ENCODE data around the gene CHD5. TPM values are rescaled to one million over a fixed set of nuclear protein-coding genes. Genes with fewer than 3 reads are reported as not detected.

CHD5 gene
- total RNA-seq, 2 donors from 2014 or later, result 0.12 to 0.39 TPM

DNA sequence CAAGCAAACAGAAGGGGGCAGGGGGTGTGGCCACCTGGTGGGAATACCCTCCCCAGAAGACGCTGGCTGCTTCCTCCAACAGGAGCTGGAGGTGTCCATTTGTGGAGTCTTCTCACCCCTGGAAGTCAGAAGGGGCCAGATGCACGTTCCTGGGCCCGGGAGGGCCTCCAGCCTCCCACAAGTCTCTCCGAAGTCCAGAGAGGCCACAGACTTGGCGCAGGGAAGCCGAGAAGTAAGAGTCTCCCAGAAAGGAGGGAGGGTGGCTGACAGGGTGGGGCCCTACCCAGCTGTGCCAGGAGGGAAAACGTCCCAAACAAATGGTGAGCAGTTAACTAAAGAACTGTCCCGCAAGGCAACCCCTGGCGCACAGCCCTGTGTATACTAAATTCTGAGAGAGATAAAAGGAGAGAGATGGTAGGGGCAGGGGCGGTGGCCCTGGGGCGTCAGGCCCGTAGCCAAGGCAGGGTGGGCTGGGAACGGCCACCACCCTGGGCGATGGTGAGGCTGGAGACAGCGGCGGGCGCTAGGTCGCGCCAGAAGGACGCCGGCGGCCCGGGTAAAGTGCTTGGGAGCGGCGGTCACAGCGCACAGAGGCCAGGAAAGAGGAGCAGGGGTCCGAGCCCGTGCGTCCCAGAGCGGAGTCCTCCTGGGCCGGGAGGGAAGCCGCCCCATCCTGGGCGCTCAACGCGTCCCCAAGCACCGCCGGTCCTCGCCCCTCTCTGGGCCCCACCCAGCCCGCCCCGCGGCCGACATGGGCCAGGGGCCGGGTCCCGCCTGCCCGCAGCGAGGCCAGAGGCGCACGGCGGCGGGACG, 1.2 kb downstream of the CHD5 start:
- no peak for DNase-seq
- intact Hi-C loops (cut with DNase I), result loop anchor here in 1 of 2 donors (10.0 kb wide), 1 partner anchor 124 kb away; no protein-coding TSS in a partner anchor
- ATAC-seq, result no peak

DNA sequence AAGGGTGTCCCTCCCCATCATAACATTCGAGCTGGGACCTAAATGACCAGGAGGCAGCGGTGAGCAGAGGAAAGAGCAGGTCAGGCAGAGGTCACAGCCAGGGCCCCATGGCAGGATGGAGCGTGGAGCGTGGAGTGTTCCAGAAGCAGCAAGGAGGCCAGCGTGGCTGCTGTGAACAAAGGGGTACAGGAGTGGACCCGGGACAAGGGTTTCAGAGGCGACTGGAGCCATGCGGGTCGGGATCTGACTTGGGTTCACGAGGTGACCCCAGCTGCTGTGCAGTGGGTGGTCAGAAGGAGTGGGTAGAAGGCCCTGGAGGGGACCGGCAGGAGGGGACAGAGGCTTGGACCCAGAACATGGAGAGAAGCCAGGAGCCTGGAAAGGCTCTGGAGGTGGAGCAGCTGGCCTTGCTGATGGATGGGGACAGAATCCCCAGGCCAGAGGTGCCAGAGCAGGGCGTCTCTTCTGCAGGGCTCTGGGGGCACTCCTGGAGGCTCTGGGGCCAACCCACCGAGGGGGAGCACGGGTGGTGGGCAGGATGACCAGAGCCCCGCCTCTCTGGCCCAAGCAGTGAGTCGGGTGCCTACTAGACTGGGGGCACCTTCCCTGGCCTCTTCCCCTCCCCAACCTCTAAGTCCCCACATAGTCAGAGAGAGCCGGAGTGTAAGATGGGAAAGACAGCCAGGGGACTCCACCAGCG, 2.3 kb downstream of the CHD5 start:
- DNase-seq (no peak), ATAC-seq (no peak)
- intact Hi-C loops (cut with DNase I), result loop anchor here in 1 of 2 donors (10.0 kb wide), 1 partner anchor 123 kb away; no protein-coding TSS in a partner anchor

DNA sequence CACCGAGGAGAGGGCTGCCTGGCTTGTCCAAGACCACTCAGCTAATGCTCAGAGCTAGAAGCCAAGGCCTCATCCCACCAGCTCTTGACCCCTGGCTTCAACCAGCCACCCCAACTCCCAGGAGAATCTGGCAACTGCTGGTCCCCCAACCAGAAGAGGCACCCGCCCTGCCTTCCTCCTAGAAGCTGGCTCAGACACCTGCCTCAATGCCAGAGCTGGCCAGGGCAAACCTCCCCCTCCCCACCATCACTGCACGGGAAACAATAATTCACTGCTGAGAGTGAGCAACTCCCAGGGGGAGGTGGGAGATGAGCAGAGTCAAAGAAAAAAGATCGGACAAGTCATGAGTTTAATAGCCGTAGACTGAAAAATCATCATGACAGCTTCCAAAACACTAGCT, 3.3 kb downstream of the CHD5 start:
- DNase-seq, result no peak
- intact Hi-C loops (cut with DNase I), result loop anchor here in 1 of 2 donors (10.0 kb wide), 1 partner anchor 122 kb away; no protein-coding TSS in a partner anchor
- ATAC-seq, result no peak

DNA sequence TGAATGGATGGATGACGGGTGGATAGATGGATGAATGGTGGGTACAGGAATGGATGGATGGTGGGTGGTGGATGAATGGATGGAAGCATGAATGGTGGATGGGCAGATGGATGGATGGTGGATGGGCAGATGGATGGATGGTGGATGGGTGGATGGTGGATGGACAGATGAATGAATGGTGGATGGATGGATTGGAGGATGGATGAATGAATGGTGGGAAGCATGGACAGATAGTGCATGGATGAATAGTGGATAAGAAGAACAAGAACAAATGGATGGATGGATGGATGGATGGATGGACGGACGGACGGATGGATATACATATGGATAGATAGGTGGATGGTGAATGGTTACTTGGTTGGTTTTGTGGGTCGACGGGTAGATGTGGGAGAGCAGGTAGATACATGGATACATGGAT, 4.7 kb downstream of the CHD5 start:
- intact Hi-C loops (cut with DNase I), result loop anchor here in 1 of 2 donors (10.0 kb wide), 1 partner anchor 121 kb away; no protein-coding TSS in a partner anchor
- no peak for DNase-seq
- ATAC-seq, result no peak

DNA sequence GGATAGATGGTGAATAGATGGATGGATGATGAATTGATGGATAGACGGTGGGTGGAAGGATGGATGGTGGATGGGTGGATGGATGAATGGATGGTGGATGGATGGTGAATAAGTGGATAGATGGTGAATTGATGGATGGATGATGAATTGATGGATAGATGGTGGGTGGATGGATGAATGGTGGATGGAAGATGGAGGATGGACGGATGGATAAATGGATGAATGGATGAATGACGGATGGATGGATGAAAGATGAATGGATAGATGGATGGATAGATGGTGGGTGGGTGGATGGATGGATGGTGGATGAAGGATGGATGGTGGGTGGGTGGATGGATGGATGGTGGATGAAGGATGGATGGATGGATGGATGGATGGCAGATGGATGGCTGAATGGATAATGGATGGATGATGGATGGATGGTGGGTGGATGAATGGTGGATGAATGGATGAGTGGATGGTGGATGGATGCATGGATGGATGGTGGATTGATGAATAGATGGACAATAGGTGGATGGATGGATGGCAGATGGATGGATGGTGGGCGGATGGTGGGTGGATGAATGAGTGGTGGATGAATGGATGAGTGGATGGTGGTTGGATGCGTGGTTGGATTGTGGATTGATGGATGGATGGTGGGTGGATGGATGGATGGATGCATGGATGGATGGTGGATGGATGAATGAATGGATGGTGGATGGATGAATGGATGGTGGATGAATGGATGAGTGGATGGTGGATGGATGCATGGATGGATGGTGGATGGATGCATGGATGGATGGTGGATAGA, 5.3 kb downstream of the CHD5 start:
- DNase-seq (no peak), ATAC-seq (no peak)
- intact Hi-C loops (cut with DNase I), result loop anchor here in 1 of 2 donors (10.0 kb wide), 1 partner anchor 120 kb away; no protein-coding TSS in a partner anchor

DNA sequence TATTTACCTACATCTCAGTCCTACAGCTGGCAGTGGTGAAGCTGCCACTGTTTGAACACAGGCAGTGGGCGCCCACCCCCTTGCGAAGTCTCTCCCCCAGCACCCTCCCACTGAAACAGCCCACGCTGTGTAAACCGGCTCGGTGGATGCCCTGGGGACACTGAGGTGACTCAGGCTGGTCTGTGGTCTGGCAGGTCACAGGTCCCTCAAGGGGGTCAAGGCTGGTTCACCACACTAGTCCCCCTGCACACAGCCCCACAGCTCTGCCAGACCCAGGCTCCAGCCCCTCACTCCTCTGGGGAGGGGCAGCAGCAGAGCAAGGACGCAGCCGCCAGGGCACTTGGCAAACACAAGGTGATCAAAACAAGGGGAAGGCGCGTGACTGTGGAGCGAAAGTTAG, 7.6 kb downstream of the CHD5 start:
- DNase-seq, result no peak
- intact Hi-C loops (cut with DNase I), result loop anchor here in 1 of 2 donors (10.0 kb wide), 1 partner anchor 118 kb away; no protein-coding TSS in a partner anchor
- ATAC-seq, result no peak

DNA sequence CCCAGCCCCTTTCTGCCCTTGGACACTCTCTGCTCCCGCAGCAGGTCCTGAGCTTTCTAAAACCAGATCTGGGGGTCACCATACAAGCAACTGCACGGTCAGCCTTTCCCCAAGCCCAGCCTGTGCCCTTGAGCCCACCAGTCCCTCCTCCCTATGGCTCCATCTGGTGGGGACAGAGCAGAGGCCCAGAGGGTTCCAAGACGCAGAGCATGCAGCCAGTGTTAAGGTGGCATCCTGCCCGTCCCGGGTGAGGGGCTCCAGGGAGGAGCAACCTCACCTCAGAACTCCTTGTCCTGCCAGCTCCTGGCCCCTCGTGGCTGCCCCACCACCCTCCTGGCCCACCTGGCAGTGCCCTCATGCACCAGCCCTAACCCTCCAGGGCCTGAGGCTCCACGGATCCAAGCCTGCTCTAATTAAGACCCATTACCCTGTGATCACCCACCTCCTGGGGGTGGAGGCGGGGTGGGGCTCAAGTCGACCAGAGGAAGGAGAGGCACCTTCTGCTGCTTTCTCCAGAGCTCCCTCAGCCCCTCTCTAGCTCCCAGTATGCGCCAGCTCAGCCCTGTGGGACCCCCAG, 8.5 kb downstream of the CHD5 start:
- ATAC-seq (peak in 1 of 2 donors; percentile 7), DNase-seq (no peak)
- intact Hi-C loops (cut with DNase I), result loop anchor here in 1 of 2 donors (10.0 kb wide), 1 partner anchor 117 kb away; no protein-coding TSS in a partner anchor

DNA sequence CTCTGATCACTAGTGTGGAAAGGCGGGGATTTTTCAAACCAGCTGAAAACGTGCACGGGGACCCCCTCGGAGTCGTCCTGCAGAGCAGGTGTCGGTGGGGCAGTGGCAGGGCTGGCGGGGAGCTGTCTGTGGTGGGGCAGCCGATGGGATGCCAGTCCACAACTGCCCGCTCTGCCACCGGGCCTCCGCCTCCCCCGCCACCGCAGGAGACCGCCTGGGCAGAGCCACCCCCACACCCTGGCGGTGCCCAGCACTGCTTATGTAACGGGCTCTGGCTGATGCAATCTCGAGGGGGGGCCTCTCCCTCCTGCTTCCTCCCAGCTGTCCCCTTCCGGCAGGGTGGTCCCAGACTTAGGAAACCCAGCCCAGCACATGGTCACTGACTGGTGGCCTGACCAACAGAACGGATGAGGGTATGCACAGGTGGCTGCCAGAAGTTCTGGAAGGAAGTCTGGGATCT, 9.3 kb downstream of the CHD5 start:
- ATAC-seq (peak in 1 of 2 donors; percentile 32), DNase-seq (no peak)
- intact Hi-C loops (cut with DNase I), result loop anchor here in 1 of 2 donors (10.0 kb wide), 1 partner anchor 116 kb away; no protein-coding TSS in a partner anchor

DNA sequence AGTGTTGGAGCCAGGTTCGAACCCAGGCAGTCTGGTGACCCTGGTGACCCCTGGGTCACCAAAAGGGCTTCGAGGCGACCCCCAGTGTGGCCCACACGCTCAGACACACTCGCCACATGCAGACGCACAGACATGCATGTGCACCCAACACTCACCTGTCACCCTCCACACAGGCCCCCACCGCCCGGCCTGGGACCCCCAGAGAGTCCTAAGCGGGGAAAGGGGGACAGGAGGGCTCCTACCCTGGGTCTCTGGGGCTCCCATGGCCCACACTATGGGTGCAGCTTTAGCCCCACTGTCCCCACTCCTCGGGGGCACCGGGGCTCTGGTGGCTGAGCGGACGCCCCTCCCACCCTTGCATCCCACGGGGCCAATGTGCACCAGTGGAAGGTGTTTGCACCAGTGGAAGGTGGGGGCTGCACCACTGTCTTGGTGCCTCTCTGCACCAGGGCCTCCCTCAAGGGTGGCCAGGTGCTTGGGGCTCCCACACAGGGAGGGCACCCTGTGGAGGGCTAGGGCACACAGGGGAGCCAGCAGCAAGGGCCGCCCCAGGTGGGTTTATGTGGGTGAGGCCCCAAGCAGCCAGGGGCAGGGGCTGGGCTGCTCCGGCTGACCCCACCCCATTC, 9.9 kb downstream of the CHD5 start:
- intact Hi-C loops (cut with DNase I), result loop anchor here in 1 of 2 donors (10.0 kb wide), 1 partner anchor 115 kb away; no protein-coding TSS in a partner anchor
- DNase-seq (no peak), ATAC-seq (no peak)

DNA sequence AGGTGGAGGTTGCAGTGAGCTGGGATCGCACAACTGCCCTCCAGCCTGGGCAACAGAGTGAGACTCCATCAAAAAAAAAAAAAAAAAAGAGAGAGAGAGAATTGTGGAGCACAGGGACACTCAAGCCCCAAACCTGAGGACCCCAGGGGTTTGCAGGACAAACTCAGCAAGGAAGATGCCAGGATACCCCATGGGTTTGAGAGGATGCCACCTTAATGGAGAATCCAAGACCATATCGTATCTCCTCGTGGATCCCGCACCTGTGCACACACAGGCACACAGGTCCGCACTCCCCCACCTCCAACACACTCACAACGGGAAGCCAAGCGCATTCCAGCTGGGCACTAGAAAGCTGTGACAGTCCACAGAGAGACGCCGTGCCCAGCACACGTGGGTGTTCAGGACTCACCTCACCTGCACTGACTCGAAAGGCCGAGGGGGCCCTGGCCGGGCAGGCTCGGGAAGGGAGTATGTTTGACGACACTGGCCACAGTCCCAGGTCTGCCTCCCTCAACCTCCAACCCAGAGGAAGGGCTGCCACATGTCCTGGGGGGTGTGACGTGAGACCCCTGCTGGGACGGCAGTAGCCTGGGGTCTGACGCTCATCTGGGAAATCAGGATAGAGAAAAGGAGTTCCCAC, 11.1 kb downstream of the CHD5 start:
- DNase-seq (no peak), ATAC-seq (no peak)
- intact Hi-C loops (cut with DNase I), result no loop called here

DNA sequence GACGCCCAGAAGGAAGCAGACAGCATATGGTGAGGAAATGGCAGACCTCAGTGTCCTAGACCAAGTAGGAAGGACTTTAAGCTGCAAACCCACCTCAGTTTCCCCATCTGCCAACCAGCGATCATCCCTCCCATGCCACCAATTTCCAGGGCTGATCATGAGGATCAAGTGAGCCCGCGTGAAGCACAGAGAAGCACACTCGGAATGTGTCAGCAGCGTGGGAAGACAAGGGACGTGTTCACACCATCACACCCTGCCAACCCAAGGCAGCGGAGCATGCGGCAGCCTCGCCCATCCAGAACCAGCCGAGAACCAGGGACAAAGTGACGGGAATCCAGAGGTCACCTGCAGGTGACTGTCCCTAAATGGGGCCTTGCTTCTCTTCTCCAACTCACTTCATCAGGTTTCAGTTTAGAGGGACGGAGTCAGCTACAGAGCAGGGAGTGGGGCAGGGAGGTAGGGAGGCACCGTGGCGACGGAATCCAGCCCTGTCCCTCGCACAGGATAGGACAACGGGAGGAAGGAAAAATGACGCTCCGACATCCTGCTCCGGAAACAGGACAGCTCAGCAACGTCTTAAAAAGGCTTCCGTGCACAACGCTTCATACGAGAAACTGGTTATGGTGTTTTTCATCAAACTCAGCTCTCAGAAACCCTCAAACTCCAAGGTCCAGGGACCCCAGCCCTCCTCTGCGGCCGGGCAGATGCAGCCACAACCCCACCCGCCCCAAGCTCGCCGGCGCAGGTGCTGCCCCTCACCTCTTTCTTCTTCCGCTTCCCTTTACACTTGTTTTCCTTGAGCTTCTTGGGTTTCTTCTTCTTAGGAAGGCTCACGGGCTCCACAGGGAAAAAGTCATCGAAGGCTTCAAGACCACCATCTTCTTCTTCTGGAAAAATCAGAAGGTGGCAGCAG, 12.5 kb downstream of the CHD5 start:
- no peak for DNase-seq
- no peak for ATAC-seq
- intact Hi-C loops (cut with DNase I), result no loop called here

DNA sequence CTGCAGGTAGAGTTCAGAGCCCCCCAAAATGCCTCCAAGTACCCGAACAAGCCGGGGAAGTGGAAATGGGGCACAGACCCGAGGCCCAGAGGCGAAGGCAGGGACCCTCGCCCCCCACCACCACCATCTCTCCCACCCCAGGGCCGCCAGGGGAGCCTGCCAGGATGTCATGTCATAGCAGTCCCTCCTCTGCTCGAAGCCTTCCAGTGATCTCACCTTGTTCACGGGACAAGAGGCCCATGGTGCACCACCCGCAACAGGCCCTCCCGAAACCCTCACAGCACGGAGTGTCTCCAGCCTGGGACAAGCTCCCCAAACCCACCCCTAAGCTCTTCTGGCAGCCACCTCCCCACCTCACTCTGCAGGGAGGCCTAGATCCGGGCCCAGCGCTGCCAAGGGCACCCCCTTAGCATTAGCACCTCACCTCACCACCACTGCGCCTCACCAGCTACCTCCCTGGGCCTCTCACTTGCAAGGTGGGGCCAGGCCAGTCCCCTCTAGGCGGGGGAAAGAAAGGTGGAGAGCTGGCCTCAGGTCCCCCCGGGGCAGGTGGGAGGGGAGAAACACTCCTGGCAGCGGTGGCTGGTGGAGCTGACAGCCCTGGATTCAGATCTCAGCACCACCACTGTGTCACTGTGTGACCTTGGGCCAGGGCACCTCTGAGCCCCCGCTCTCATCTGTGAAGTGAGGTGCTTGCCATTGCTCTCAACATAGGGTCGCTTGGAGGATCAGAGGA, 13.3 kb downstream of the CHD5 start:
- DNase-seq (no peak), ATAC-seq (no peak)
- intact Hi-C loops (cut with DNase I), result no loop called here

DNA sequence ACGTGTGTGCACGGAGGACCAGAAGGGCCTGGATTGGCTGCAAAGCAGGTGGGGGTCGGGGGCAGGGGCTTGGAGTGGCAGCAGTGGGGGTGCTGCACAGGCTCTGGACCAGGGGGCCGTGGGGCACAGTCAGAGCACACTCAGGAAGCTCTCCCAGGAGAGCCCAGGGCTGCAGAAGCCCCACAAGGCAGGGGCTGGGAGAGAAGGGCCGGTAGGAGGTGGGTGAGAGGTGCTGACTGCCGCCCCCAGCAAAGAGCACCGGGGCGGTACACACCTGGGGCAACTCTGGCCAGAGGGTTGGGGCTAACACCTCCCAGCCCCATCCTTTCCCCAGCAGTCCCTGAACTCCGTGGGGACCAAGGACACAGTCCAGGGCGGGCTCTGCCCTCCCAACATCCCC, 13.9 kb downstream of the CHD5 start:
- no peak for DNase-seq
- ATAC-seq, result no peak
- intact Hi-C loops (cut with DNase I), result no loop called here

DNA sequence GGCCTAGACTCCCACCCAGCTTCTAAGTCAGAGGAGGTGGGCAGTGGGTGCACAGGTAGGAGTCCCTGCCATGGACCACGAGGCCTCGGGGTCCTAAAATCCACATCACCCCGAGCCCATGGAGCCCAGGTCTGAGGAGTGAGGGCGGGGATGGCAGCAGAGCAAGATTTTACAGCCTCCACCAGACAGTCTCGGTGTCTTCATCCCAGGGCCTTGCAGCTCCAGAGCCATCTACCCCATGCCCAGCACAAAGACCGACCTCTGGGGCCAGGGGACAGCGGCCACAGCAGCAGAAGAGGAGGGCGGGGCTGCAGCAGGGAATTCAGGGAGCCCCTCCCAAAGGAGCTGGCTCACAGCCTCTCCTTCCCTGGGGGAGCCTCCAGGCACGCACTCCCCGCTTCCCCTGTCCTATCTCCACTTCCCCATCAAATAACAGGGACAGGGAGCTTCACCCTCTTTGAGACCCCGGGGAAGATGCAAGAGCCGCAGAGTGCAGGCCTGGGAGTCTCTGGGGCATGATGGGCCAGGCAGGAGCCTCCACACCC, 14.6 kb downstream of the CHD5 start:
- intact Hi-C loops (cut with DNase I), result no loop called here
- no peak for DNase-seq

DNA sequence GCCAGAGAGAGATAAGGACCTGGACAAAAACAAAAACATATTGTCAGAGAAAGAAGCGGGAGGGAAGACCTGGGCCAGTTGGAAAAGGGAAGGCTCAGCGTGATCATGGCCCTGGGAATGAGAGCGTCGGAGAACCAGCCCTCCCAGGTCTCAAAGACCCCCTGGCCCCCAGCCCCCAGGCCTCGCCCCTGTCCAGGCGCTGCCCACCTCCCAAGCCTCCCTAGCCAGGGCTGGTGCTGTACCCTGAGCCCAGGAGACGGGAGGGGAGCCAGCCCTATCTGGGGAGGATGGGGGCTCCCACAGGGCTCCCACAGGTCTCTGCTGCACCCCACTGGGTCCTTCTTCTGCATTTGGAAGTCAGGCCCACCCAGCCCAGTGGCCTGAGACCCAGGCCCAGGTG, 15.1 kb downstream of the CHD5 start:
- DNase-seq, result no peak
- no peak for ATAC-seq
- intact Hi-C loops (cut with DNase I), result no loop called here

More for the DNA sequence above, 14.6 kb downstream of the CHD5 start:
- no peak for ATAC-seq

Measured in left cardiac atrium (tissue), 4 donors.